Measurements from ENCODE around the gene ARL5A.
A peak's percentile ranks its signal among the peaks of the same experiment; 100 is the strongest.

Gene ARL5A

GRCh38 chr2:151840216-151841046 is 12.2 kb upstream of the ARL5A start:
- no peaks in the 10 kb centered on the region for H3K9me3 ChIP-seq (ENCODE audit: insufficient read depth, low read length)
- no peaks in the 10 kb centered on the region for H3K4me1 ChIP-seq (ENCODE audit: insufficient read depth, insufficient read length)
- DNase-seq (ENCODE audit: low read depth, low spot score), result no peak
- no peak overlapping the region for H3K9ac ChIP-seq (ENCODE audit: insufficient read length, low read depth)
- H3K27me3 ChIP-seq (ENCODE audit: insufficient read depth, insufficient read length), result no peaks in the 10 kb centered on the region
- H3K4me3 ChIP-seq (ENCODE audit: insufficient read length, low read depth), result no peak overlapping the region
- TF ChIP-seq YY1 (IDR thresholded peaks at IDR 0.05; ENCODE audit: insufficient read depth, insufficient read length), result no peak
- no peak for TF ChIP-seq SUZ12 (IDR thresholded peaks at IDR 0.05; ENCODE audit: extremely low read depth, insufficient read depth, insufficient read length)
- TF ChIP-seq ZNF274 (IDR thresholded peaks at IDR 0.05; ENCODE audit: low read depth, low read length), result no peak
- no peaks in the 10 kb centered on the region for H3K36me3 ChIP-seq (ENCODE audit: insufficient read depth, insufficient read length, low read length)

- TF ChIP-seq ZNF274 (IDR thresholded peaks at IDR 0.05; ENCODE audit: low read depth, low read length) (no peak), YY1 (IDR thresholded peaks at IDR 0.05; ENCODE audit: insufficient read depth, insufficient read length) (no peak)
- no peaks in the 10 kb centered on the region for H3K4me1 ChIP-seq (ENCODE audit: insufficient read depth, insufficient read length)
- DNase-seq (ENCODE audit: low read depth, low spot score), result no peak
- H3K4me3 ChIP-seq (ENCODE audit: insufficient read length, low read depth), result no peak overlapping the region
- H3K27me3 ChIP-seq (ENCODE audit: insufficient read depth, insufficient read length), result no peaks in the 10 kb centered on the region
- no peaks in the 10 kb centered on the region for H3K9me3 ChIP-seq (ENCODE audit: insufficient read depth, low read length)
- no peaks in the 10 kb centered on the region for H3K36me3 ChIP-seq (ENCODE audit: insufficient read depth, insufficient read length, low read length)
- H3K9ac ChIP-seq (ENCODE audit: insufficient read length, low read depth), result no peak overlapping the region
Observed at GRCh38 chr2:151837926-151838325, 9.7 kb upstream of the ARL5A start.

- Histone ChIP-seq H3K36me3 (ENCODE audit: insufficient read depth, insufficient read length, low read length) (no peaks in the 10 kb centered on the region), H3K4me1 (ENCODE audit: insufficient read depth, insufficient read length) (no peaks in the 10 kb centered on the region), H3K4me3 (ENCODE audit: insufficient read length, low read depth) (no peak overlapping the region), H3K9ac (ENCODE audit: insufficient read length, low read depth) (no peak overlapping the region), H3K27me3 (ENCODE audit: insufficient read depth, insufficient read length) (no peaks in the 10 kb centered on the region), H3K9me3 (ENCODE audit: insufficient read depth, low read length) (no peaks in the 10 kb centered on the region)
- TF ChIP-seq ZNF274 (IDR thresholded peaks at IDR 0.05; ENCODE audit: low read depth, low read length), result no peak
- TF ChIP-seq SUZ12 (IDR thresholded peaks at IDR 0.05; ENCODE audit: extremely low read depth, insufficient read depth, insufficient read length), result no peak
- TF ChIP-seq YY1 (IDR thresholded peaks at IDR 0.05; ENCODE audit: insufficient read depth, insufficient read length), result no peak
- no peak for DNase-seq (ENCODE audit: low read depth, low spot score)
Observed at GRCh38 chr2:151833984-151834383, 5.8 kb upstream of the ARL5A start.

GRCh38 chr2:151830961-151831360 is 2.7 kb upstream of the ARL5A start:
- TF ChIP-seq YY1 (IDR thresholded peaks at IDR 0.05; ENCODE audit: insufficient read depth, insufficient read length) (no peak), ZNF274 (IDR thresholded peaks at IDR 0.05; ENCODE audit: low read depth, low read length) (no peak), SUZ12 (IDR thresholded peaks at IDR 0.05; ENCODE audit: extremely low read depth, insufficient read depth, insufficient read length) (no peak)
- Histone ChIP-seq H3K27me3 (ENCODE audit: insufficient read depth, insufficient read length) (no peaks in the 10 kb centered on the region), H3K9ac (ENCODE audit: insufficient read length, low read depth) (no peak overlapping the region), H3K36me3 (ENCODE audit: insufficient read depth, insufficient read length, low read length) (no peaks in the 10 kb centered on the region), H3K9me3 (ENCODE audit: insufficient read depth, low read length) (no peaks in the 10 kb centered on the region), H3K4me1 (ENCODE audit: insufficient read depth, insufficient read length) (no peaks in the 10 kb centered on the region), H3K4me3 (ENCODE audit: insufficient read length, low read depth) (no peak overlapping the region)
- no peak for DNase-seq (ENCODE audit: low read depth, low spot score)

GRCh38 chr2:151828890-151829324 is 686 bp upstream of the ARL5A start:
- Histone ChIP-seq H3K9me3 (ENCODE audit: insufficient read depth, low read length) (no peaks in the 10 kb centered on the region), H3K27me3 (ENCODE audit: insufficient read depth, insufficient read length) (no peaks in the 10 kb centered on the region), H3K9ac (ENCODE audit: insufficient read length, low read depth) (peak overlapping the region; percentile 54), H3K36me3 (ENCODE audit: insufficient read depth, insufficient read length, low read length) (no peaks in the 10 kb centered on the region), H3K4me1 (ENCODE audit: insufficient read depth, insufficient read length) (peaks cover under 1% of the 10 kb centered on the region), H3K4me3 (ENCODE audit: insufficient read length, low read depth) (peak overlapping the region; percentile 89)
- DNase-seq (ENCODE audit: low read depth, low spot score), result no peak
- no peak for TF ChIP-seq SUZ12 (IDR thresholded peaks at IDR 0.05; ENCODE audit: extremely low read depth, insufficient read depth, insufficient read length)
- TF ChIP-seq ZNF274 (IDR thresholded peaks at IDR 0.05; ENCODE audit: low read depth, low read length), result no peak
- no peak for TF ChIP-seq YY1 (IDR thresholded peaks at IDR 0.05; ENCODE audit: insufficient read depth, insufficient read length)

- peak; percentile 6 for DNase-seq (ENCODE audit: low read depth, low spot score)
- TF ChIP-seq ZNF274 (IDR thresholded peaks at IDR 0.05; ENCODE audit: low read depth, low read length) (no peak), YY1 (IDR thresholded peaks at IDR 0.05; ENCODE audit: insufficient read depth, insufficient read length) (no peak), SUZ12 (IDR thresholded peaks at IDR 0.05; ENCODE audit: extremely low read depth, insufficient read depth, insufficient read length) (no peak)
- H3K27me3 ChIP-seq (ENCODE audit: insufficient read depth, insufficient read length), result no peaks in the 10 kb centered on the region
- no peaks in the 10 kb centered on the region for H3K36me3 ChIP-seq (ENCODE audit: insufficient read depth, insufficient read length, low read length)
- peak overlapping the region; percentile 89 for H3K4me3 ChIP-seq (ENCODE audit: insufficient read length, low read depth)
- H3K9me3 ChIP-seq (ENCODE audit: insufficient read depth, low read length), result no peaks in the 10 kb centered on the region
- H3K9ac ChIP-seq (ENCODE audit: insufficient read length, low read depth), result peak overlapping the region; percentile 89
- H3K4me1 ChIP-seq (ENCODE audit: insufficient read depth, insufficient read length), result peaks cover 5% of the 10 kb centered on the region
Observed at GRCh38 chr2:151827564-151828142, 568 bp downstream of the ARL5A start.

- H3K9ac ChIP-seq (ENCODE audit: insufficient read length, low read depth), result peak overlapping the region; percentile 89
- H3K27me3 ChIP-seq (ENCODE audit: insufficient read depth, insufficient read length), result no peaks in the 10 kb centered on the region
- no peak for TF ChIP-seq ZNF274 (IDR thresholded peaks at IDR 0.05; ENCODE audit: low read depth, low read length)
- no peak for TF ChIP-seq SUZ12 (IDR thresholded peaks at IDR 0.05; ENCODE audit: extremely low read depth, insufficient read depth, insufficient read length)
- no peak for TF ChIP-seq YY1 (IDR thresholded peaks at IDR 0.05; ENCODE audit: insufficient read depth, insufficient read length)
- H3K4me1 ChIP-seq (ENCODE audit: insufficient read depth, insufficient read length), result peaks cover 5% of the 10 kb centered on the region
- H3K9me3 ChIP-seq (ENCODE audit: insufficient read depth, low read length), result no peaks in the 10 kb centered on the region
- no peak for DNase-seq (ENCODE audit: low read depth, low spot score)
- H3K4me3 ChIP-seq (ENCODE audit: insufficient read length, low read depth), result peak overlapping the region; percentile 89
- H3K36me3 ChIP-seq (ENCODE audit: insufficient read depth, insufficient read length, low read length), result no peaks in the 10 kb centered on the region
Observed at GRCh38 chr2:151826737-151827157, 1.5 kb downstream of the ARL5A start.
